ENCODE measurements around the gene AKIRIN1. TPM values are rescaled to one million over a fixed set of nuclear protein-coding genes. Genes with fewer than 3 reads are reported as not detected.

The AKIRIN1 gene
- total RNA-seq, 1 donor from 2014 or later = 130 TPM

- Mint-ChIP-seq H3K36me3 (peaks cover 18% of the 10 kb centered on the region), H3K27me3 (ENCODE audit: insufficient read depth, low read depth) (peaks cover 6% of the 10 kb centered on the region), H3K4me3 (no peak overlapping the region), H3K4me1 (peaks cover 22% of the 10 kb centered on the region), H3K9me3 (no peaks in the 10 kb centered on the region), H3K27ac (no peak overlapping the region)
- no peak overlapping the region for H3K27ac ChIP-seq
- no peak overlapping the region for H3K4me2 ChIP-seq
- no peak overlapping the region for H2AFZ ChIP-seq (replicated peaks)
- DNase-seq (ENCODE audit: low spot score) = no peak
- H3K4me3 ChIP-seq = no peak overlapping the region
- H3K4me1 ChIP-seq = peaks cover 13% of the 10 kb centered on the region
- no peaks in the 10 kb centered on the region for H3K79me2 ChIP-seq (ENCODE audit: low read depth)
- no peaks in the 10 kb centered on the region for H3K27me3 ChIP-seq
- H3K36me3 ChIP-seq = no peaks in the 10 kb centered on the region
- H3F3A ChIP-seq (ENCODE audit: low read depth) = peaks cover 9% of the 10 kb centered on the region
- H3K9ac ChIP-seq = no peak overlapping the region
- H4K20me1 ChIP-seq (ENCODE audit: low read depth) = no peaks in the 10 kb centered on the region
- H3K9me3 ChIP-seq (ENCODE audit: low read depth) = no peaks in the 10 kb centered on the region
- TF ChIP-seq CTCF (IDR thresholded peaks at IDR 0.05) (no peak), EZH2phosphoT487 (IDR thresholded peaks at IDR 0.05) (no peak), EZH2 (IDR thresholded peaks at IDR 0.05) (no peak)
Measured at GRCh38 chr1:39044762-39045161, 53.7 kb downstream of the AKIRIN1 start.

- no peak overlapping the region for H2AFZ ChIP-seq (replicated peaks)
- H4K20me1 ChIP-seq (ENCODE audit: low read depth) = no peaks in the 10 kb centered on the region
- DNase-seq (ENCODE audit: low spot score) = no peak
- no peak overlapping the region for H3K4me3 ChIP-seq
- no peak for TF ChIP-seq EZH2phosphoT487 (IDR thresholded peaks at IDR 0.05)
- TF ChIP-seq CTCF (IDR thresholded peaks at IDR 0.05) = no peak
- TF ChIP-seq EZH2 (IDR thresholded peaks at IDR 0.05) = no peak
- Mint-ChIP-seq H3K27me3 (ENCODE audit: insufficient read depth, low read depth) (peaks cover 6% of the 10 kb centered on the region), H3K4me1 (peaks cover 22% of the 10 kb centered on the region), H3K27ac (no peak overlapping the region), H3K9me3 (no peaks in the 10 kb centered on the region), H3K4me3 (no peak overlapping the region), H3K36me3 (peaks cover 20% of the 10 kb centered on the region)
- H3K79me2 ChIP-seq (ENCODE audit: low read depth) = no peaks in the 10 kb centered on the region
- no peak overlapping the region for H3K9ac ChIP-seq
- no peaks in the 10 kb centered on the region for H3K9me3 ChIP-seq (ENCODE audit: low read depth)
- peaks cover 9% of the 10 kb centered on the region for H3F3A ChIP-seq (ENCODE audit: low read depth)
- no peaks in the 10 kb centered on the region for H3K27me3 ChIP-seq
- no peaks in the 10 kb centered on the region for H3K36me3 ChIP-seq
- no peak overlapping the region for H3K4me2 ChIP-seq
- peaks cover 13% of the 10 kb centered on the region for H3K4me1 ChIP-seq
- no peak overlapping the region for H3K27ac ChIP-seq
Measured at GRCh38 chr1:39045231-39045630, 54.2 kb downstream of the AKIRIN1 start.

- no peaks in the 10 kb centered on the region for H3K27me3 ChIP-seq
- Mint-ChIP-seq H3K4me3 (no peak overlapping the region), H3K9me3 (no peaks in the 10 kb centered on the region), H3K36me3 (peaks cover 17% of the 10 kb centered on the region), H3K27me3 (ENCODE audit: insufficient read depth, low read depth) (peaks cover 6% of the 10 kb centered on the region), H3K27ac (peak overlapping the region; percentile 70), H3K4me1 (peaks cover 22% of the 10 kb centered on the region)
- H3K4me3 ChIP-seq = no peak overlapping the region
- H3K9me3 ChIP-seq (ENCODE audit: low read depth) = no peaks in the 10 kb centered on the region
- DNase-seq (ENCODE audit: low spot score) = no peak
- no peak overlapping the region for H2AFZ ChIP-seq (replicated peaks)
- peak overlapping the region; percentile 55 for H3K27ac ChIP-seq
- H3K4me2 ChIP-seq = no peak overlapping the region
- no peaks in the 10 kb centered on the region for H3K36me3 ChIP-seq
- no peaks in the 10 kb centered on the region for H4K20me1 ChIP-seq (ENCODE audit: low read depth)
- no peak for TF ChIP-seq CTCF (IDR thresholded peaks at IDR 0.05)
- no peak for TF ChIP-seq EZH2 (IDR thresholded peaks at IDR 0.05)
- TF ChIP-seq EZH2phosphoT487 (IDR thresholded peaks at IDR 0.05) = no peak
- no peak overlapping the region for H3K9ac ChIP-seq
- peaks cover 22% of the 10 kb centered on the region for H3F3A ChIP-seq (ENCODE audit: low read depth)
- H3K4me1 ChIP-seq = peaks cover 16% of the 10 kb centered on the region
- no peaks in the 10 kb centered on the region for H3K79me2 ChIP-seq (ENCODE audit: low read depth)
Measured at GRCh38 chr1:39046613-39047210, 55.6 kb downstream of the AKIRIN1 start.

Measured in neural progenitor cell (in vitro differentiated cells).